HG02981 (cell line): Measurements from ENCODE around the gene RPL22L1.
"Not testable (repeated sequence)": the region's sequence is repeated elsewhere in the genome, so short reads cannot be mapped to it uniquely, and the experiment has no call there.

Experiments
- ATAC-seq: cut with Tn5 transposase; IDR thresholded peaks from one replicate; pipeline ENCODE4 v1.9.1; 2021; ENCODE audit warnings: mild to moderate bottlenecking, moderate library complexity; ENCODE audit not compliant: unreplicated experiment

The RPL22L1 gene

DNA sequence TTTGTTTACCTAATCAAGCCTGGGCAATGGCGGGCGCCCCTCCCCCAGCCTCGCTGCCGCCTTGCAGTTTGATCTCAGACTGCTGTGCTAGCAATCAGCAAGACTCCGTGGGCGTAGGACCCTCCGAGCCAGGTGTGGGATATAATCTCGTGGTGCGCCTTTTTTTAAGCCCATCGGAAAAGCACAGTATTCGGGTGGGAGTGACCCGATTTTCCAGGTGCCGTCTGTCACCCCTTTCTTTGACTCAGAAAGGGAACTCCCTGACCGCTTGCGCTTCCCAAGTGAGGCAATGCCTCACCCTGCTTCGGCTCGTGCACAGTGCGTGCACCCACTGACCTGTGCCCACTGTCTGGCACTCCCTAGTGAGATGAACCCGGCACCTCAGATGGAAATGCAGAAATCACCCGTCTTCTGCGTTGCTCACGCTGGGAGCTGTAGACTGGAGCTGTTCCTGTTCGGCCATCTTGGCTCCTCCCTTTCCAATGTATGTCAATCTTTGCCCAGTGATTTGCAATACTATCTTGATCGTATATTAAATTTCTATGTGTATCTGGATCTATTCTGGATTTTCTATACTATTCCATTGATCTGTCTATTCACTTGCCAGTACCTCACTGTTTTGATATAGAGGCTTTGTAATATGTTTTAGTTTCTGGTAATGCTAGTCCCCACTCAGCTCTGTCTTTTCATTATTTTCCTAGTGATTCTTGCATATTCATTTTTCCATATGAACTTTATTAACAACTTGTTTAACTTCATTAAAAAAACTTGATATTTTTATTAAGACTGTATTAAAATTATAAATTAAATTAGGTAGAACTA, 14.3 kb upstream of the RPL22L1 start:
- not testable (repeated sequence) for ATAC-seq

DNA sequence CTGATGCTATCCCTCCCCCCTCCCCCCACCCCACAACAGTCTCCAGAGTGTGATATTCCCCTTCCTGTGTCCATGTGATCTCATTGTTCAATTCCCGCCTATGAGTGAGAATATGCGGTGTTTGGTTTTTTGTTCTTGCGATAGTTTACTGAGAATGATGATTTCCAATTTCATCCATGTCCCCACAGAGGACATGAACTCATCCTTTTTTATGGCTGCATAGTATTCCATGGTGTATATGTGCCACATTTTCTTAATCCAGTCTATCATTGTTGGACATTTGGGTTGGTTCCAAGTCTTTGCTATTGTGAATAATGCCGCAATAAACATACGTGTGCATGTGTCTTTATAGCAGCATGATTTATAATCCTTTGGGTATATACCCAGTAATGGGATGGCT, 8.7 kb upstream of the RPL22L1 start:
- not testable (repeated sequence) for ATAC-seq

DNA sequence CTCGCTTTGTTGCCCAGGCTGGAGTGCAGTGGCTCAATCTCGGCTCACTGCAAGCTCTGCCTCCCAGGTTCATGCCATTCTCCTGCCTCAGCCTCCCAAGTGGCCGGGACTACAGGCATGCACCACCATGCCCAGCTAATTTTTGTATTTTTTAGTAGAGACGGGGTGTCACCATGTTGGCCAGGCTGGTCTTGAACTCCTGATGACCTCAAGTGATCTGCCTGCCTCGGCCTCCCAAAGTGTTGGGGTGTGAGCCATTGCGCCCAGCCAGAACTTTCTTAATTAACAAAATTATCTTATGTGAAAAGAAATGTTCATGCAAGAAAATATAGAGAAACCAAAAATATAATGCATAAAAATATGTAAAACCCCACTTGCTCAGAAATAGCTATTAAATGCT, 7.3 kb upstream of the RPL22L1 start:
- not testable (repeated sequence) for ATAC-seq

DNA sequence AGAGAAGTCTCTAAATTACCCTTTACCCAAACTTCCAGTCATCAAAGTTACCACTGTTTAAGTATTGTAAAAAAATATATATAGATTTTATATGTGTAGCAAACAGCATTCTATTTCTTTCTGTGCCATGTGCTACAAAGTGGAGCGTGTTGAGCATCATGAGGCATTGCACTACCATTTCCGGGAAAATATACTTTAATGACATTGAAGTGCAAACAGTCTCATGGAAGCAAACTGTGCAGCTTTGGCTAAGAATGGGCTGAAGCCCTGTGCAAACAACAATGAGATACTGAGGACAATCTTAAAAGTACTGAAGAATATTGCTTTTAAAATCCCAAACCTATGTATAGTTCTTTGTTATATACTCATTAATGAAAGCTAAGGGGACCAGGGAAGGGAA, 6.5 kb upstream of the RPL22L1 start:
- no peak for ATAC-seq

DNA sequence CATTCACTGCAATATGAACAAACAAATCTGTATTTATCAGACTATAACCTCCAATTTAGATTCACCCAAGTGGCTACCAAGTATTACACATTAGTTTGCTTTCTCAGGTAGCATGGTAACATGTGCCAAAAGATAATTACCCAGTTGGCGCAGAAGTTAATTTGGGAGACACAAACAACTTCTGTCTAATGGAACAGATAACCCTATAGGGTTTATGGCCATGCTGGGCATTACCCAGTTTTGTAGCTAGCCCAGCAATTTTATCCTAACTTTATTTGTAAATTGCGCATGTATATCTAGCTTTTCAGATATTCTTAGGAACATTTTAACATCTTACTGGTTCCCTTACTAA, 780 bp downstream of the RPL22L1 start:
- no peak for ATAC-seq

DNA sequence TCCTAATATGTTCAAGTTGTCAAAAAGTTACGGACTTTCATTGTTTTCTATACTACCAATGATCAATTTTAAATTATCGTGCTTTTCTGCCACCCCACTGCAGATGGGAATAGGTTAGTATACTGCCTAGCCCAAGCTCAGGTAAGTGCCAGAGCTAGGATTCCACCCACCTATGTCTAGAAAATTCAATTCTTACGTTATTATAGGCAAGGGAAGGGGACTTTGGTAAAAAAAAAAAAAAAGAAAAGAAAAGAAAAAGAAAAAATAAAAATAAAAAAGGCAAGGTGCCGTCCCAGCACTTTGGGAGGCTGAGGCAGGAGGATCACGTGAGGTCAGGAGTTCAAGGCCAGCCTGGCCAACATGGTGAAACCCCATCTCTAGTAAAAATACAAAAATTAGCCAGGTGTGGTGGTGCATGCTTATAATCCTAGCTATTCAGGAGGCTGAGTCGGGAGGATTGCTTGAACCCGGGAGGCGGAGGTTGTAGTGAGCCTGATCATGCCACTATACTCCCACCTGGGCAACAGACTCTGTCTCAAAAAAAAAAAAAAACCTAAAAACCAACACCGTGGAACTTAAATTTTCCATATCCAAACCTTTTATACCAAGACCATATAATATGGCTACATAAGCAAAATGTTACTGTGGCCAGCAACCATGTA, 1.3 kb downstream of the RPL22L1 start:
- no peak for ATAC-seq

DNA sequence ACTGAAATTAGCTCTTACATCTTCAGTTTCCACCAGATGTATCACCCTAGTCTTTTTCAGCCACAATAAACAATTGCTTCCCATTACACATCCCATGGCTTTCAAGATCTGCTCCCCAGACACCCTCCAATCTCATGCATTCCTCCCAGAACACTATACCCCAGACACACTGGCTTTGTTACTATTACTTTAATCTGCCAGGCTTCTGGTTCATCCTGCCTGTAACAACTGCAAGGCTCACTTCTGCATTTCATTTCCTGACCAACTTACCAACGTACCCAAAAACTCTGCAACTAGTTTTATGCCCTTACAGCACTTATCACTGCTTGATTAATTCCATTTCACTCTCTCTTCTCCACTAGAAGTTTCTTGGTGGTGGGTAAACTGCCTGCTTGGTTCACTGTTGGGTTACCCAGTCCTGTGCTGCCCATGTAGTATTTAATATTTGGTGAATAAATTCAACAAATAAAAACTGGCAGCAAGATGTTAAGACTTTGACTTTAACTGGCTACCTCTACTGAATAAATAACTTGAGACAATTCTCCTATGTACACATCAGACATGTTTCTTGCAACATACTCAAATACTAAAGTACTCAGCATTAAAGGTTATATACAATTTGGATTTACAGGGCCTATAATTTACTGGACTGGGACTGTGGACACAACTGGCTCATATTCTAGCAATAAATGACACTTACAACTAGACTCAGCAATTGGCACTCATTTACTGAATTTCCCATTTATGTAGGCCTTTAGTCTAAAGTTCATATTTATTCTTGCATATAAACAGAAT, 2.7 kb downstream of the RPL22L1 start:
- no peak for ATAC-seq

DNA sequence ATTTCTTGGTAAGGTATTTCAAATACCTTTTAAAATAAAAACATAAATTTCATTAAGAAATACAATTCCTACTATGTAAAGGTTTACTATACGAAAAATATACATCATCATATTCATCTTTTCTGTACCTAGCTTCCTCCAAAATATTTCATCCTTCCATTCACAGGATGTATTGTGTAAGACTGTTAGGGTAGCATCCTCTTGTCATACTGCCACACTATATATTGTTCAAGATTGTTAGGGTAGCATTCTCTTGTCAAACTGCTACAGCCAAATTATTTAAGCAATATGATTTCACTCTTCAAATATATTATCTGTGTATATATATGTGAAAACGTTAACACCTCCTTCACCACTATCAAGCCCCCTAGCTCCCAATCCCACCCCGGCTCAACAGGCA, 3.5 kb downstream of the RPL22L1 start:
- ATAC-seq, result no peak

DNA sequence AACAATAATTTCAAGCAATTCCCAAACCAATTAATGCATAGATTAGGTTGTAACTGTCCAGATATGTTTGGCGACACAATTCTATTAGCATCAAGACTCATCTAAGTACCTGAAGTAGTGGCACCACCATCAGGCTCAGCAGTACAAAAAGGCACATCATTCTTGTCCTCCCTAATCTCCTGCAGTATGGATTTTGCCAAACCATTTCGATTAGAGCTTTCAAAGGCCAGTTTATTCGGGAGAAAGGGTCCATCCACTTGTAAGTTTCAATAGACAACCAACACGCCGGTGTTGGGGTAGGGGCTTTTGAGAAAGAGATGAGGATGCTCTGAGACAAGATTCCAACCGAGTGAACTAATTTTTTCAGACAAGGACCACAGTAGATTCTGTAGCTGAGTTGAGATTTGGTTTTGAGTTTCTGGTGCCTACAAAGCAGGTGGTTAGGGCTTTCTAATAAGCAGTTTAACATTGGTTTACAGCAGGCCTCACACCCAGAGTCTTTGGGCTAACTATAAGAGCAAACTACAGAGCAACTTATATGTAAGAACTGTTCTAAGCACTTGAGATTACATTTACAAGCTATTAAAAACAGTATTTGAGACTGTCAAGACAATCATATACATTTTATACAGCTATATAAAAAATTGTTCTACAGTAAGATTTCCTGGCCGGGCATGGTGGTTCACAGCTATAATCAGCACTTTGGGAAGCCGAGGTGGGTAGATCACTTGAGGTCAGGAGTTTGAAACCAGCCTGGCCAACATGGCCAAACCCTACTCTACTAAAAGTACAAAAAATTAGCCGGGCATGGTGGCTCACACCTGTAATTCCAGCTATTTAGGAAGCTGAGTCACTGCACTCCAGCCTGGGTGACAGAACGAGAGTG, 4.5 kb downstream of the RPL22L1 start:
- ATAC-seq, result no peak

DNA sequence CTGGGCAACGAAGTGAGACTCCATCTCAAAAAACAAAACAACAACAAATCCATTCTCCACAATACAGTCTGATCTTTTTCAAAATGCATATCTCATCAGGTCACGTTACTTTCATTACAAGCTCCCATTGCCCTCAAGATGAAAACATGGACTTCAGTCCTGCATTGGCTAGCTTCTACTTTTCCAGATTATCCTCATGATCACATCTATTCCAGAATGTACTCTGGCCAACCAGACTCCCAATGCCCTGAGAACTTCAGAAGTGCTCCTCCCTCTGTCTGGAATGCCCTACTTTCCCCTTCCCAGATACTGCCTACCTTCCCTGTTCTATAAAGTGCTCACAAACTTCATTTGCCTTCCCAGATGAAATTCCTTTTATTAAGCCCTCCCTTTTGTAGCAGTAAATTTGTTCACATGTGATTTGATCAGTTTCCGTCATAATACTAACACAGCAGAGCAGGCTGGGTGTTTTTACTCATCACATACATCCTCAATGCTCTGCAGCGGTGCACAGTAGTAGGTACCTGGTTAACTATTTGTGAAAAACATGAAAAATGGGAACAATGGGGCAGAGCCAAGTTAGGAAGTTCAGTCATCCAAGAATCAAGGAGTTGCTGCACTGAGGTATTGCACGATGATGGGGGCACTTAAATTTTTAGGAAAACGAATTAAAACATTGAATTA, 5.3 kb downstream of the RPL22L1 start:
- ATAC-seq, result no peak

DNA sequence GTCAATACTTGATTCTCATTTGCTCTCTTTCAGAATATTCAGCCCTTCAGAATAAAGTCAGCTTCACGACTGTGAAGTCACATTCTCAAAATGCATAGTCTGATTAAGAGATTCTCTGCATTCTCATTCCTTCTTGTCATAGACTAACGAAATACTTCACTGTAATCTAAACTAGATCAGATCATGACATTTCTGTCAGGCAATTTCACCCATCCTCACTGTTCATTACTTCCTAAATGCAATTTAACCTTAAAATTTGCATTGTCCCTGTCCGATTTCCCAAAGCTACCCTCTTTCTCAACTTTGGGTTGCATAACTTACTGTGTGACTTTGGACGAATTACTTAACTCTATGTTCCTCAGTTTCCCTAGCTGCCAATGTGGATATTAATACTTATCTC, 6.2 kb downstream of the RPL22L1 start:
- ATAC-seq, result no peak

DNA sequence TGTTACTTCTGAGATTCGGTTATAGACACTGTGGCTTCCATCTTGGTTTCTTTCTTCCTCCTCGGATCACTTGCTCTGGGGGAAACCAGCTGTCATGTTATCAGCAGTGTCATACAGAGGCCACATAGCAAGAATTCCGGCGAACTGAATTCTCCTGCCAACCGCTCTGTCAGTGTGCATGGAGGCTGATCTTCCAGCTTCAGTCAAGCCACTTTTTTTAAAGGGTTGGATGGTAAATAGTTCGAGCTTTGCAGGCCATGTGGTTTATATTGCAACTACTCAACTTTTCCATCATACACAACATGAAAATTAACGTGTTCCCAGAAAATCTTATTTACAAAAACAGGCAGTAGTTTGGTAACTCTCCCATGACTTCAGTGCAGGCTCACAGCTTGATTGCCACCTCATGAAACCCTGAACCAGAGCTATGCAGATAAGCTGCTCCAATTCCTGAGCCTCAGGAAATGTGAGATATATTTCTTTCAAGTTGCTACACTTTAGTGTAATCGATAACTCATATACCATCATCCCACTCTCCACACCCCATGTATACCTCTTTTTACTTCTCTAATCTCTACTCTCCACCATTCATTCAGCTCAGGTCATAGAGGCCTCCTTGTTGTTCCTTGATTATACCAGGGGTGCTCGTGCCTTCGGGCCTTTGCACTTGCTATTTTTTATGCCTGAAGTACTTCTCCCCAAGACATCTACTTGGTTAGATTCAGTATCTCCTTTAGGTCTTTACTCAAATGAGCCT, 7.2 kb downstream of the RPL22L1 start:
- no peak for ATAC-seq

DNA sequence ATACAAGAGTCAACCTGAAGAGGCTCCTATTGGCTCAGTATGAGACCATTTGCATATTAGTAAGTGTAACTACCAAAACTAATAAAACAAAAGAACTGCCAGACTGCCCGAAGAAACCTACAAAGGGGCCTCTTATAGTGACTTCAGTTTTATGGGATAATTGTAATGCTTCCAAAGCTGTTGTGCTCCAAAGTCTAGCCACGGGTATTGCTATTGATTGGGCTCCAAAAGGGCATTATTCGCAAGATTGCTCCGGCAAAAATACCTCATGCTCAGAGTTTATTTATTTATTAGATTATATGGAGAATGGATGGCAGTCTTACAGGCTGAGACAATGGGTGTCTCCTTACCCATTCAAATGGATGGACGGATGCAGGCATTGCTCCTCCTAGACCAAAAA, 11.4 kb downstream of the RPL22L1 start:
- no peak for ATAC-seq

DNA sequence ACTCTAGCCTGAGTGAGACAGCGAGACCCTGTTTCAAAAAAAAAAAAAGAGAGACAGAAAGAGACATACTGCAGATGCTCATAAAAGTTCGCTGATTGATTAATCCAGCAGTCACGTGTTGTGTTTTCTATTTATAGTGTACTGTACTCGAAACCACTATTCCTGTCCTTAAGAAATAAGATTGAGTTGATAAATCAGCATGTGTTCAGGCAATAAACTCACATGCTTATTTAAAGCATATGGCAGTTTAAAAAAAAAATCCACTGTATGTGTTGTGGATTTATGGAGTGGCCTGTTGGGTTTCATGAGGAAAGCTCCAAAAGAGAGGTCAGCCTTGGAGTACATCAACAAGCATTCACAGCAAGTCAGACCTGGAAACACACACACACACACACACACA, 17.7 kb downstream of the RPL22L1 start:
- no peak for ATAC-seq

DNA sequence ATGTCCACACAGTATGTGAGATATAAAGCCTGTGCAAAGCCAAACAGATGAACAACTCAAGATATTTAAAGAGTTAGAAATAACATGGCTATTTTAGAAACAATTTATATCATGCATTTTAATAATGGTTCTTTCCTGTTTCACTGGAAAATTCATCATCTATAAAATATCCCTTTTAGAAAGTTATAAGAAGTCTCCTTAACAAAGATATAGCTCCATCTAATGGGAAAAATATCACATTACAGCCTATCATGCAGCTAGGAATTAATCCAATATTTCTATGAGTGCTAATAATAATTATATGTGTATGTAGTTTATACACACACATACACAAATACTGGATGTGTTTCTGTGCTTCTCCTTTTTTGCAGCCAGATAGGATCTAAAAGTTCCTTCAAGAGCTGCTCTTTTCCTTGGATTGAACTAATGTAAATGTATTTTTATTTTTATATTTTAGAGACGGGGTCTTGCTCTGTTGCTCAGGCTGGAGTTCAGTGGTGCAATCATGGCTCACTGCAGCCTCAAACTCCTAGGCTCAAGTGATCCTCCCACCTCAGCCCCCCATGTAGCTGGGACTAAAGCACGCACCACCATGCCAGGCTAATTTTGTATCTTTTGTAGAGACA, 21.6 kb downstream of the RPL22L1 start:
- no peak for ATAC-seq

DNA sequence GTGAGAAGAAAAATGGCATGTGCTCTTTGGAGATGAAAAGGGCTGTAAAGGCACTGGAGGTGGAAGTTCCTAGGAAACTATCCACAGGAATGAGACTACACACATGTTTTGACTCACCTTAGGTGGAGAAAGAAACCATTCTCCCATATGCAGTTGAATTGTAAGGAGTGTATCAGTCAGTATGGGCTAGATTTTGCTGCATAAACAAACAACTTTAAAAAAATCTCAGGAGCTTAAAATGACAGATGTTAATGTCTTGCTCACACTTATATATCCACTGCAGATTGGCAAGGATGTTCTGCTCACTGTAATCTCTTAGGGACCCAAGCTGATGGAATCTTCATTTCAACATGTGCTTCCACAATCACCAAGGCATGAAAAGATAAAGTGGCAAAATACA, 25.6 kb downstream of the RPL22L1 start:
- ATAC-seq, result no peak

DNA sequence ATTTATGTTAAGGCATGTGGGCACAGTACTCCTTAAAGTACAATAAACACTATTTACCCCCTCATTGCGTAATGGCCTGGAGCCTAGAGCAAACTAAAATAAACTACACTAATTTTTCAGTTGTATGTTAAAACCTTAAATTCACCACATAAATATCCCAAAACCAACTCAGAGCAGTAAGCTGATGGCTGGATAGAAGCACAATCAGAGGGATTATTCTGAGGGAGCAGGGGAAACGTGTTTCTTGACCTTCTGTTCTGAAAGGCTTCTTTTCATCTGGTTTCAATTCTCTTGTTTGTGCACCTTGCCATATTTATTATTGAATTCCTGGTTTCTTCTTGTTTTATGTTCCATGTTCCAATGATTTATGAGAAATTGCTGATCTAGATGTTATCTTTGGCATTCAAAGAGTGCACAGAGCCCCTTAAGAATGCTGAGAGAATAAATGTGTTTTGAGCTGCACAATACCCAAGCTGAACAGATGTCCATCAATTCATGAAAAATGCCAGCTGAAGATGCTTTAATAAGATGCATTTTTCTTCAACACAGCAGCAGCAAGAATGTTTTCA, 29.6 kb downstream of the RPL22L1 start:
- no peak for ATAC-seq

DNA sequence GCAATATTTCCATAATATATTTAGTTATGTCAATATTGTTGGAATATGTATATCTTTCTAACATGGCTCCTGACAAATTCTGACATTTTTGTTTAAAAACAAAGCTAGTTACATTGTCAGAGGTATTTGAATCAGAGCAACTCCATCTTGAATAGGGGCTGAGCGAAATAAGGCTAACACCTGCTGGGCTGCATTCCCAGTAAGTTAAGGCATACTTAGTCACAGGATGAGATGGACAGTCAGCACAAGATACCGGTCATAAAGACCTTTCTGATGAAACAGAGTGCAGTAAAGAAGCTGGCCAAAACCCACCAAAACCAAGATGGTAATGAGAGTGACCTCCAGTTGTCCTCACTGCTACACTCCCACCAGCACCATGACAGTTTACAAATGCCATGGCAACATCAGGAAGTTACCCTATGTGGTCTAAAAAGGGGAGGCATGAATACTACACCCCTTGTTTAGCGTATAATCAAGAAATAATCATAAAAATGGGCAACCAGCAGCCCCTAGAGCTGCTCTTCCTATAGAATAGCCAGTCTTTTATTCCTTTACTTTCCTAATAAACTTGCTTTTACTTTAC, 30.4 kb downstream of the RPL22L1 start:
- no peak for ATAC-seq
